ENCODE measurements around the gene C19orf33.
"Not testable (repeated sequence)": the region's sequence is repeated elsewhere in the genome, so short reads cannot be mapped to it uniquely, and the experiment has no call there.

Gene C19orf33

DNA sequence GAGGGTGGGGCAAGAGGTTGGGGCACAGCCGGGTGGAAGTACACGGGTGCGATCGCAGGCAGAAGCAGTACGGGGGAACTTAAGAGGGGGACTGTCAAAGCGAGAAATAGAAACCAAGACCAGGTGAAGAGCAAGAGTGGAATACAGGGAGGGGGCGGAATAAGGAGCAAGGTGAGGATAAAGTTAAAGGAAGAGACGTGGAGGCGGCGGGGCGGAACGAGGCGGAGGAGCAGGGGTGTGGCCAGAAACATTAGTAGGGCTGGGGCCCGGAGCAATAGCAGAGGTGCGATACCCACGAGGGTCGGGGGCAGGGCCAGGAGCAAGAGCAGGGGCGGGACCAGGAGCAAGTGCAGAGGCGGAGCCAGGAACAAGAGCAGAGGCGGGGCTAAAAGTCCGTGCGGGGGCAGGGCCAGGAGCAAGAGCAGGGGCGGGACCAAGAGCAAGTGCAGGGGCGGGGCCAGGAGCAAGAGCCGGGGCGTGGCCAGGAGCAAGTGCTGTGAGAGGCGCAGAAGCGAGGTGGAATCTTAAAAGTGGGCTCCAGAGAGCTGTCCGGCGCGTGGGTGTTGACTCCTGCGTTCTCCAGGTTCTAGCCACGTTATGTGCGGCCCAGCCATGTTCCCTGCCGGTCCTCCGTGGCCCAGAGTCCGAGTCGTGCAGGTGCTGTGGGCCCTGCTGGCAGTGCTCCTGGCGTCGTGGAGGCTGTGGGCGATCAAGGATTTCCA is 32.7 kb downstream of the C19orf33 start:
- peak overlapping the region; percentile 80 to 89 for H3K4me3 ChIP-seq (replicated peaks in 1 of 2; ENCODE audit: low read depth in 2 of 2, low read length in 2 of 2)
- peak; percentile 92 for DNase-seq (ENCODE audit: low read depth in 2 of 2)
- TF ChIP-seq, protein P1, sequence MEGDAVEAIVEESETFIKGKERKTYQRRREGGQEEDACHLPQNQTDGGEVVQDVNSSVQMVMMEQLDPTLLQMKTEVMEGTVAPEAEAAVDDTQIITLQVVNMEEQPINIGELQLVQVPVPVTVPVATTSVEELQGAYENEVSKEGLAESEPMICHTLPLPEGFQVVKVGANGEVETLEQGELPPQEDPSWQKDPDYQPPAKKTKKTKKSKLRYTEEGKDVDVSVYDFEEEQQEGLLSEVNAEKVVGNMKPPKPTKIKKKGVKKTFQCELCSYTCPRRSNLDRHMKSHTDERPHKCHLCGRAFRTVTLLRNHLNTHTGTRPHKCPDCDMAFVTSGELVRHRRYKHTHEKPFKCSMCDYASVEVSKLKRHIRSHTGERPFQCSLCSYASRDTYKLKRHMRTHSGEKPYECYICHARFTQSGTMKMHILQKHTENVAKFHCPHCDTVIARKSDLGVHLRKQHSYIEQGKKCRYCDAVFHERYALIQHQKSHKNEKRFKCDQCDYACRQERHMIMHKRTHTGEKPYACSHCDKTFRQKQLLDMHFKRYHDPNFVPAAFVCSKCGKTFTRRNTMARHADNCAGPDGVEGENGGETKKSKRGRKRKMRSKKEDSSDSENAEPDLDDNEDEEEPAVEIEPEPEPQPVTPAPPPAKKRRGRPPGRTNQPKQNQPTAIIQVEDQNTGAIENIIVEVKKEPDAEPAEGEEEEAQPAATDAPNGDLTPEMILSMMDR (IDR thresholded peaks at IDR 0.05; ENCODE audit: low read depth, low read length) = no peak

DNA sequence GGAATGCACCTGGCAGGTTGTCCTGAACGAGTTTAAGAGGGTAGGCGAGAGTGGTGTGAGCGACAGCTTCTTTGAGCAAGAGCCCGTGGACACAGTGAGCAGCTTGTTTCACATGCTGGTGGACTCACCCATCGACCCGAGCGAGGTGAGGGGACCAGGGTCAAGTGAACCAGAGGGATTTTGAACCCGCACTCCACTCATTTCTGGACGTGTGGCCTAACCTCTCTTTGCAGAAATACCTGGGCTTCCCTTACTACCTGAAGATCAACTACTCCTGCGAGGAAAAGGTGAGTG is 33.3 kb downstream of the C19orf33 start:
- H3K4me3 ChIP-seq (replicated peaks in 1 of 2; ENCODE audit: low read depth in 2 of 2, low read length in 2 of 2) = peak overlapping the region; percentile 32 to 89

DNA sequence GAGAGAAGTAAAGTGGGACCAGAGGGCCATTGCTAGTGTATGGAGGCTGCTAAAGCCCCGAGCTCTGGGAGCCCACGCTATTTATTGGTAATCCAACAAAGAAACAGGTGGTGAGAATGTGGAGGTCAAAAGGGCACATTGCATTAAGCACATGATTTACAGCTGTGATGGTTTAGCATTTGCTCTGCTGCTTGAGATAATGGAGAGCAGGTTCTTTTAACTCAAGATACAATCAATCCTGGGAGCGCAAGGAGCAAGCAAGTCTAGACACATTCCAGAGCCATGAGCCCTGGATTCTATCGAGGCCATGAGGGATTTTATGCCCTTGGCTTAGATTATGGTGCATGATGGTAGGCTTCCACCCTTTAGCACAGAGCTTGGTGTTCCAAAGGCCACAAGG is 35.0 kb downstream of the C19orf33 start:
- DNase-seq (ENCODE audit: low read depth in 2 of 2) = peak in 1 of 2 donors; percentile 22
- H3K4me3 ChIP-seq (replicated peaks in 1 of 2; ENCODE audit: low read depth in 2 of 2, low read length in 2 of 2) = not testable (repeated sequence)

More for the DNA sequence above, 33.3 kb downstream of the C19orf33 start:
- TF ChIP-seq, protein P1 (IDR thresholded peaks at IDR 0.05; ENCODE audit: low read depth, low read length) = no peak
- no peak for DNase-seq (ENCODE audit: low read depth in 2 of 2)

DNA sequence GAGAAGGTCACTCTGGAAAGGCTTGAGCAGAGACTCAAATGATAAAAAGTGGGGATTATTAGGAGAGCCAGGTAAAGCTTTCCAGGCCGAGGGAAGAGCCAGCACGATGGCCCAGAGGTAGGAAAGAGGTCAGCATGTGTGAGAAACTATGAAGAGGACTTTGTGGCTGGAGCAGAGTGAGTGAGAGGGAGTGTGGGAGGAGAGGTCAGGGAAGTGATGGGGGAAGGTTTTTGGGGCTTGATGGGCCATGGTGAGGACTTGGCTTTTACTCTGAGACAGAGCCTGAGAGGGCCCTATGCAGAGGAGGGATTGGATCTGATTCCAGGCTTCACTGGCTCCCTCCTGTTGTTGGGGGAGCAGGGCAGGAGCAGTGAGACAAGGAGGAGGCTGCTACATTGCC is 36.9 kb downstream of the C19orf33 start:
- no peak for DNase-seq (ENCODE audit: low read depth in 2 of 2)
- H3K4me3 ChIP-seq (replicated peaks in 1 of 2; ENCODE audit: low read depth in 2 of 2, low read length in 2 of 2) = no peak overlapping the region
- TF ChIP-seq, protein P1 (IDR thresholded peaks at IDR 0.05; ENCODE audit: low read depth, low read length) = no peak

DNA sequence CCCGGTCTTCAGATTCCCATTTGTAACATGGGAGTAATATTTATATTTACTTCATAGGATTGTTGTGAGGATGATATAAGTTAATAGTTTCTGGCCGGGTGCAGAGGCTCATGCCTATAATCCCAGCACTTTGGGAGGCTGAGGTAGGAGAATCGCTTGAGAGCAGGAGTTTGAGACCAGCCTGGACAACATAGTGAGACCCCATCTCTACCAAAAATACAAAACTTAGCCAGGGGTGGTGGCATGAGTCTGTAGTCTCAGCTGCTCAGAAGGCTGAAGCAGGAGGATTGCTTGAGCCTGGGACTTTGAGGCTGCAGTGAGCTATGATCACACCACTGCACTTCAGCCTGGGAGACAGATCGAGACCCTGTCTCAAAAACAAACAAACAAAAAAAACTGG is 42.8 kb downstream of the C19orf33 start:
- TF ChIP-seq, protein P1 (IDR thresholded peaks at IDR 0.05; ENCODE audit: low read depth, low read length) = no peak
- DNase-seq (ENCODE audit: low read depth in 2 of 2) = no peak
- no peak overlapping the region for H3K4me3 ChIP-seq (replicated peaks in 1 of 2; ENCODE audit: low read depth in 2 of 2, low read length in 2 of 2)

DNA sequence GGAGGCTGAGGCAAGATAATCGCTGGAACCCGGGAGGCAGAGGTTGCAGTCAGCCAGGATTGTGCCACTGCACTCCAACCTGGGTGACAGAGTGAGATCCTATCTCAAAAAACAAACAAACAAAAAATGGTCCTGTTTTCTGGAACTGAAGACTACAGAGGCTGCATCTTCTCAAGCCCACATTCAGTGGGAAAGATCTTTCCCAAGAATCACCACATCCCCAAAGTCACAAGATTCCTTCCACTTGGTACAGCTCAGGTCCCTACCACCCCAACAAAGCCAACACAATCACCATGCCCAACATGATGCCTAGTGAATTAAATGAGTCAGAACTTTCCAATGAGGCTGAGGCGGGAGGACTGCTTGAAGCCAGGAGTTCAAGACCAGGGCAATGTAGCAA is 46.8 kb downstream of the C19orf33 start:
- no peak for DNase-seq (ENCODE audit: low read depth in 2 of 2)
- H3K4me3 ChIP-seq (replicated peaks in 1 of 2; ENCODE audit: low read depth in 2 of 2, low read length in 2 of 2) = no peak overlapping the region
- TF ChIP-seq, protein P1 (IDR thresholded peaks at IDR 0.05; ENCODE audit: low read depth, low read length) = no peak

DNA sequence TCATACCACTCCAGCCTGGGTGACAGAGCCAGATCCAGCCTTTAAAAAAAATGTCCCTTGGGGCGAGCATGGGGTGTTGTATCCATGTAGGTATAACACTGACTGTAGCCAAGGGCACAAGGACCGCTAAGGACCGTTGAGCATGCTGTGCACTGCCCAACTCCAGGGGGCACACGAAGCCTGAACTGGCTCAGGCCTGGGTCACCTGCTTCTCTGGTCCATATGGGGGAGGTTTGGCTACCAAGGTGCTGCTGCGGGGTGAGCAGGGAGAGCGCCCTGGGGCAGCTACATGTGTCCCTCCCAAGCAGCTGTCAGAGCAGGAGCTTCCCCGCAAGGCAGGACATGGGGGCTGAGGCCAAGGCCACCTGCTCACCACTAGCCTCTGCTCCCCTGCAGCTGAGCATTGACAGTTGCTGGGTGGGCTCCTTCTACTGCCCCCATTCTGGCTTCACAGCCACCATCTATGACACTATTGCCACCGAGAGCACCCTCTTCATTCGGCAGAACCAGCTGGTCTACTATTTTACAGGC is 47.9 kb downstream of the C19orf33 start:
- TF ChIP-seq, protein P1 (IDR thresholded peaks at IDR 0.05; ENCODE audit: low read depth, low read length) = no peak
- H3K4me3 ChIP-seq (replicated peaks in 1 of 2; ENCODE audit: low read depth in 2 of 2, low read length in 2 of 2) = no peak overlapping the region
- DNase-seq (ENCODE audit: low read depth in 2 of 2) = no peak
